H1 (cell line): ENCODE results near the gene KCNT1.

Experiments
- CEBPB ChIP-seq: IDR thresholded peaks from 2 replicates; pipeline ENCODE4 v1.6.1; 2012; ENCODE audit warnings: low read depth, low read length
- CTCF ChIP-seq, 3 experiments: IDR thresholded peaks; 1 replicate in 2 of 3; 2 replicates in 1 of 3; pipeline versions ENCODE4 v1.5.1 to v1.6.1; 2011; ENCODE audit warnings: low read length in 3 of 3, mild to moderate bottlenecking in 3 of 3, inconsistent platforms in 2 of 3, low read depth in 1 of 3, moderate library complexity in 1 of 3; ENCODE audit not compliant: insufficient read depth in 1 of 3; ENCODE audit errors: control extremely low read depth in 1 of 3
- EGR1 ChIP-seq: IDR thresholded peaks from 2 replicates; pipeline ENCODE4 v1.6.1; 2011; ENCODE audit warnings: low read depth, low read length, borderline replicate concordance
- HDAC6 ChIP-seq: IDR thresholded peaks from one replicate; pipeline ENCODE4 v1.7.1; 2012; ENCODE audit warnings: low read depth, mild to moderate bottlenecking, inconsistent platforms, low read length, moderate library complexity
- RAD21 ChIP-seq, 2 experiments: IDR thresholded peaks in 1 of 2; conservative IDR thresholded peaks in 1 of 2; 2 replicates each; pipeline ENCODE4 v1.6.1; 2011; ENCODE audit warnings: low read depth in 2 of 2, low read length in 2 of 2, improper control_type of control experiment in 1 of 2, inconsistent platforms in 1 of 2, mild to moderate bottlenecking in 1 of 2, moderate library complexity in 1 of 2
- RFX5 ChIP-seq: IDR thresholded peaks from 2 replicates; pipeline ENCODE4 v1.6.1; 2011; ENCODE audit warnings: low read depth, low read length, improper control_type of control experiment, borderline replicate concordance
- SIRT6 ChIP-seq: IDR thresholded peaks from one replicate; pipeline ENCODE4 v1.7.1; 2012; ENCODE audit warnings: low read length, inconsistent platforms
- ZNF274 ChIP-seq: IDR thresholded peaks from 2 replicates; pipeline ENCODE4 v1.7.0; 2012; ENCODE audit warnings: low read length, borderline replicate concordance; ENCODE audit errors: extremely low read depth

- no peak for TF ChIP-seq CTCF (IDR thresholded peaks at IDR 0.05; ENCODE audit: control extremely low read depth in 1 of 3, insufficient read depth in 1 of 3, low read depth in 1 of 3, low read length in 3 of 3)
- TF ChIP-seq CEBPB: no peak
- TF ChIP-seq SIRT6: no peak
- no peak for TF ChIP-seq HDAC6
- TF ChIP-seq EGR1: no peak
- TF ChIP-seq RAD21 (IDR thresholded peaks at IDR 0.05 in 1 of 2, conservative IDR thresholded peaks at IDR 0.05 in 1 of 2; ENCODE audit: low read depth in 2 of 2, low read length in 2 of 2): no peak
- no peak for TF ChIP-seq RFX5
- TF ChIP-seq ZNF274: no peak
These were observed 68.8 kb downstream of the KCNT1 start for GRCh38 chr9:135770771-135771170.
